HEK293 (cell line): ENCODE data around the gene CD82.

ENCODE experiments used
- CTCF ChIA-PET: fragments of 350-600 bp; formaldehyde crosslinking; extraction: SDS; loops from one replicate; lab custom pipeline; 2021; ENCODE audit warnings: antibody characterized with exemption; lab: Yijun Ruan, JAX
- POLR2A ChIA-PET: fragments of 300-600 bp; formaldehyde crosslinking; extraction: SDS; loops from one replicate; lab custom pipeline; 2020; ENCODE audit warnings: antibody characterized with exemption, inconsistent platforms; lab: Yijun Ruan, JAX
- H3K27ac ChIP-seq: fragments of 200-500 bp; sonication (Bioruptor generic); 2 replicates; pipeline ENCODE4 v1.5.1; 2014; ENCODE audit warnings: low read depth, low read length, control low read depth, inconsistent platforms; ENCODE audit errors: extremely low read depth
- H3K36me3 ChIP-seq, 2 experiments: fragments of 200-500 bp in 1 of 2; sonication (Bioruptor generic) in 1 of 2; 1 replicate in 1 of 2; 2 replicates in 1 of 2; pipeline ENCODE4 v1.5.1; 2014 to 2017; ENCODE audit warnings: inconsistent platforms in 2 of 2, low read length in 2 of 2; ENCODE audit not compliant: control insufficient read depth in 2 of 2, insufficient read depth in 1 of 2
- H3K4me1 ChIP-seq: fragments of 200-500 bp; sonication (Bioruptor generic); 2 replicates; pipeline ENCODE4 v1.5.1; 2014; ENCODE audit warnings: mild to moderate bottlenecking, low read length, inconsistent platforms; ENCODE audit not compliant: control insufficient read depth, insufficient read depth
- H3K4me3 ChIP-seq: 2 replicates; pipeline ENCODE4 v1.5.1; 2011; ENCODE audit warnings: low read depth, mild to moderate bottlenecking, control low read depth, low read length, moderate library complexity
- H3K9me3 ChIP-seq: fragments of 200-500 bp; sonication (Bioruptor generic); 2 replicates; pipeline ENCODE4 v1.5.1; 2014; ENCODE audit warnings: low read depth, low read length, inconsistent platforms; ENCODE audit not compliant: control insufficient read depth, insufficient read depth
- KLF8 ChIP-seq: fragments of 450-650 bp; formaldehyde crosslinking; IDR thresholded peaks from 2 replicates; pipeline ENCODE4 v1.5.1; 2016; ENCODE audit warnings: missing biosample characterization, missing genetic modification characterization
- OSR2 ChIP-seq: fragments of 450-650 bp; formaldehyde crosslinking; IDR thresholded peaks from 2 replicates; pipeline ENCODE4 v1.5.1; 2016; ENCODE audit warnings: missing biosample characterization, missing genetic modification characterization
- OVOL3 ChIP-seq: fragments of 450-650 bp; formaldehyde crosslinking; IDR thresholded peaks from 2 replicates; pipeline ENCODE4 v1.5.1; 2016; ENCODE audit warnings: missing biosample characterization, missing genetic modification characterization
- ZNF138 ChIP-seq: fragments of 450-650 bp; formaldehyde crosslinking; IDR thresholded peaks from 2 replicates; pipeline ENCODE4 v1.5.1; 2016; ENCODE audit warnings: missing biosample characterization, missing genetic modification characterization, borderline replicate concordance
- ZNF155 ChIP-seq: fragments of 450-650 bp; formaldehyde crosslinking; IDR thresholded peaks from 2 replicates; pipeline ENCODE4 v1.5.1; 2016; ENCODE audit warnings: missing biosample characterization, missing genetic modification characterization
- ZNF239 ChIP-seq: fragments of 450-650 bp; formaldehyde crosslinking; IDR thresholded peaks from 2 replicates; pipeline ENCODE4 v1.5.1; 2016; ENCODE audit warnings: missing biosample characterization, missing genetic modification characterization
- ZNF391 ChIP-seq: fragments of 450-650 bp; formaldehyde crosslinking; IDR thresholded peaks from 2 replicates; pipeline ENCODE4 v1.5.1; 2016; ENCODE audit warnings: low read depth, missing biosample characterization, missing genetic modification characterization, borderline replicate concordance
- ZNF394 ChIP-seq: fragments of 450-650 bp; formaldehyde crosslinking; IDR thresholded peaks from 2 replicates; pipeline ENCODE4 v1.5.1; 2016; ENCODE audit warnings: missing biosample characterization, missing genetic modification characterization, mild to moderate bottlenecking, moderate library complexity, borderline replicate concordance
- ZNF501 ChIP-seq: fragments of 450-650 bp; formaldehyde crosslinking; IDR thresholded peaks from 2 replicates; pipeline ENCODE4 v1.5.1; 2016; ENCODE audit warnings: missing biosample characterization, missing genetic modification characterization
- ZNF600 ChIP-seq: fragments of 450-650 bp; formaldehyde crosslinking; IDR thresholded peaks from 2 replicates; pipeline ENCODE4 v1.5.1; 2016; ENCODE audit warnings: missing biosample characterization, missing genetic modification characterization
- ZNF626 ChIP-seq: fragments of 450-650 bp; sonication (Bioruptor Pico); formaldehyde crosslinking; IDR thresholded peaks from 2 replicates; pipeline ENCODE4 v1.5.1; 2018; ENCODE audit warnings: missing biosample characterization, missing genetic modification characterization, inconsistent platforms
- ZNF677 ChIP-seq: fragments of 450-650 bp; IDR thresholded peaks from 2 replicates; pipeline ENCODE4 v1.5.0; 2018; ENCODE audit warnings: missing biosample characterization, mild to moderate bottlenecking, missing genetic modification characterization, moderate library complexity
- ZNF792 ChIP-seq: fragments of 450-650 bp; formaldehyde crosslinking; IDR thresholded peaks from 2 replicates; pipeline ENCODE4 v1.5.1; 2016; ENCODE audit warnings: missing biosample characterization, missing genetic modification characterization
- TF ChIP-seq, protein P1 (sequence below): fragments of 450-650 bp; formaldehyde crosslinking; IDR thresholded peaks from 2 replicates; pipeline ENCODE4 v1.5.1; 2017; ENCODE audit warnings: missing biosample characterization, missing genetic modification characterization
- TF ChIP-seq, protein P2 (sequence below): fragments of 450-650 bp; formaldehyde crosslinking; IDR thresholded peaks from 2 replicates; pipeline ENCODE4 v1.5.1; 2016; ENCODE audit warnings: missing biosample characterization, missing genetic modification characterization, borderline replicate concordance
- TF ChIP-seq, protein P3 (sequence below): fragments of 450-650 bp; formaldehyde crosslinking; IDR thresholded peaks from 2 replicates; pipeline ENCODE4 v1.5.1; 2016; ENCODE audit warnings: missing biosample characterization, missing genetic modification characterization
- TF ChIP-seq, protein P4 (sequence below): fragments of 450-650 bp; formaldehyde crosslinking; IDR thresholded peaks from 2 replicates; pipeline ENCODE4 v1.5.1; 2016; ENCODE audit warnings: missing biosample characterization, missing genetic modification characterization
- TF ChIP-seq, protein P5 (sequence below): sonication (generic); formaldehyde crosslinking; IDR thresholded peaks from 2 replicates; pipeline ENCODE4 v1.8.1; 2022; ENCODE audit warnings: mild to moderate bottlenecking, moderate library complexity, missing genetic modification reagents
- TF ChIP-seq, protein P6 (sequence below): fragments of 450-650 bp; formaldehyde crosslinking; IDR thresholded peaks from 2 replicates; pipeline ENCODE4 v1.5.1; 2016; ENCODE audit warnings: missing biosample characterization, missing genetic modification characterization

Gene CD82

DNA sequence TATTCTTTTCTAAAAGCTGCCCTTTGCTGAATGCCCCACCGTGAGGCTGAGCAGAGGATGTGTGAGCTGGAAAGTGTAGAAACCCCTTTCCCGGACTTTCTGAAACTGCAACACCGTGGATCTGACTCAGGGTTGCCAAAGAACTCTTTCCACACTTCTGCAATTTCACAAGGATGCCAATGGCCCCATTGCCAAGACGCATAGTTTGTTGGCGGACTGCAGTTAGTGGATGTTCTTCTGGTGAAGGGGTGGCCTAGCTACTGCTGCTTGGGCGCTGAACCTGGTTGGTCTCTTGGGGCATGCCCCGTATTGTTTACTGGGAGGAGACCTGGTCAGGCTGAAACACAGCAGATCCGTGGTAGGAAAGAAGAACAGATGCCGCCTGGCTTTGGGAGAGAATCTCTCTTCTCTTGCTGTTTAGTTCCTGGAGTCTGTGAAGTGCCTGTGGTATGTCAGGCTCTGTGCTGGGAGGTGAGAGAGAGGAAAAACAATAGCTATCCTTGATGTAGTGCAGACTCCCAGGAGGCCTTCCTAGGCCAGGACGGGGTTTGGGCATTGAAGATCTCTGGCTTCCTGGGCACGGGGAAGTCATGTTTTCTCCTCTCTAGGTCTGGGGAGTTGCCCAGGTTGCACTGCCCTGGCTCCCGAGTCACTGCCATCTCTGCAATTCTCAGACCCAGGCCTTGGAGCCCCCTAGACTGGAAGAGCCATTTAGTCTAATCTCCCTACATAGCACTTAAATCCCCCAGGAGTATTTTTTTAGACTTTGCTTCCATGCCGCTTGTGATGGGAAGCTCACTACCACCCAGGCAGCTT, 26.9 kb downstream of the CD82 start:
- no peaks in the 10 kb centered on the region for H3K4me1 ChIP-seq
- ChIA-PET CTCF (interaction anchor here (0.5 to 1.2 kb wide), 5 partner anchors 23 to 355 kb away, joined by 3 to 6 read pairs (median 3); no protein-coding TSS in a partner anchor), POLR2A (no interaction called here)
- H3K4me3 ChIP-seq = no peak overlapping the region
- no peaks in the 10 kb centered on the region for H3K9me3 ChIP-seq
- no peaks in the 10 kb centered on the region for H3K36me3 ChIP-seq
- TF ChIP-seq, protein P1, sequence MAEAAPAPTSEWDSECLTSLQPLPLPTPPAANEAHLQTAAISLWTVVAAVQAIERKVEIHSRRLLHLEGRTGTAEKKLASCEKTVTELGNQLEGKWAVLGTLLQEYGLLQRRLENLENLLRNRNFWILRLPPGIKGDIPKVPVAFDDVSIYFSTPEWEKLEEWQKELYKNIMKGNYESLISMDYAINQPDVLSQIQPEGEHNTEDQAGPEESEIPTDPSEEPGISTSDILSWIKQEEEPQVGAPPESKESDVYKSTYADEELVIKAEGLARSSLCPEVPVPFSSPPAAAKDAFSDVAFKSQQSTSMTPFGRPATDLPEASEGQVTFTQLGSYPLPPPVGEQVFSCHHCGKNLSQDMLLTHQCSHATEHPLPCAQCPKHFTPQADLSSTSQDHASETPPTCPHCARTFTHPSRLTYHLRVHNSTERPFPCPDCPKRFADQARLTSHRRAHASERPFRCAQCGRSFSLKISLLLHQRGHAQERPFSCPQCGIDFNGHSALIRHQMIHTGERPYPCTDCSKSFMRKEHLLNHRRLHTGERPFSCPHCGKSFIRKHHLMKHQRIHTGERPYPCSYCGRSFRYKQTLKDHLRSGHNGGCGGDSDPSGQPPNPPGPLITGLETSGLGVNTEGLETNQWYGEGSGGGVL (tag by site-specific recombination) = no peak
- TF ChIP-seq, all 188 proteins: peak for 0
- H3K27ac ChIP-seq = no peak overlapping the region

DNA sequence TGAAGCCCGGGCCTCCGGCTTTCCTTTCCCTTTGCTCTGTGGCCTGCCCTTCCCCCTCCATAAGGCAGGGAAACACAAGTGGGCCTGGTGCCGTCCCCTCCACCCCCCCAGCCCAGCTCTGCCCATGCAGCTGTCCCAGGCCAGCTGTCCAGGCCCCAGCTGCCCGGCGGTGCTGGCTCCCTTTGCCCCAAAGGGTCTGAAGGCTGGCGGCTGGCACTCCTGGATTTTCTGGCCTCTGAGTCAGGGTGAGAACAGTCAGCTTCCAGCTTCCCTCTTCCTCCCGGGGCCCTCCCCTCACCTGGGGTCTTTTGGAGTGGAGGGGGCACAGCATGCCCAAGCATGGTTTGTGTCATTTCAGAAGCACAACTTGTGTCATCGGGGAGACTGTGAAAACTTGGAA, 27.8 kb downstream of the CD82 start:
- POLR2A ChIA-PET = no interaction called here
- no peaks in the 10 kb centered on the region for H3K4me1 ChIP-seq

DNA sequence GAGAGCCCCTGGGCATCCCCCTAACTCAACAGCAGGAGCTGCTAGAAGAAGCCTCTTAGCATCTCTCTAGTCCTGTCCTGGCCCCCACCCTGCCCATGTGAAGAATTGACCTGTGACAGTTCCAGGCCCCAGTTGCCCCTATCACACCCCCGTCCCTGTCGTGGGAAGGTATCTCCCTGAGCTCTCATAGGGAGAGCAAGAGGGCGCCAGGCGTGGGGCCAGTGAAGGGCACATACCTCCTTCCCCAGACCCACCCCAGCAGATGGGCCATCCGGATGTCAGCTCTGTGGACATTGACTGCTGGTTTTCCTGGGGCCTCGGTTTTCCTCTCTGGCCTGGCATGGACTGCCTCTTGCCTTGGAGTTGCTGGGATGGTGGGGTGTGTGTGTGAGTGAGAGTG, 29.5 kb downstream of the CD82 start:
- Histone ChIP-seq H3K4me1 (no peaks in the 10 kb centered on the region), H3K9me3 (no peaks in the 10 kb centered on the region), H3K36me3 (no peaks in the 10 kb centered on the region), H3K27ac (no peak overlapping the region), H3K4me3 (no peak overlapping the region)
- CTCF ChIA-PET = interaction anchor here (0.9 kb wide), 2 partner anchors 27 to 40 kb away, joined by 3 read pairs; no protein-coding TSS in a partner anchor
- POLR2A ChIA-PET = no interaction called here
- TF ChIP-seq, protein P2, sequence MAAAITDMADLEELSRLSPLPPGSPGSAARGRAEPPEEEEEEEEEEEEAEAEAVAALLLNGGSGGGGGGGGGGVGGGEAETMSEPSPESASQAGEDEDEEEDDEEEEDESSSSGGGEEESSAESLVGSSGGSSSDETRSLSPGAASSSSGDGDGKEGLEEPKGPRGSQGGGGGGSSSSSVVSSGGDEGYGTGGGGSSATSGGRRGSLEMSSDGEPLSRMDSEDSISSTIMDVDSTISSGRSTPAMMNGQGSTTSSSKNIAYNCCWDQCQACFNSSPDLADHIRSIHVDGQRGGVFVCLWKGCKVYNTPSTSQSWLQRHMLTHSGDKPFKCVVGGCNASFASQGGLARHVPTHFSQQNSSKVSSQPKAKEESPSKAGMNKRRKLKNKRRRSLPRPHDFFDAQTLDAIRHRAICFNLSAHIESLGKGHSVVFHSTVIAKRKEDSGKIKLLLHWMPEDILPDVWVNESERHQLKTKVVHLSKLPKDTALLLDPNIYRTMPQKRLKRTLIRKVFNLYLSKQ (tag by site-specific recombination) = no peak
- TF ChIP-seq ZNF626 (no peak), ZNF394 (no peak), ZNF138 (tag by site-specific recombination) (no peak), ZNF677 (tag by site-specific recombination) (no peak), ZNF501 (tag by site-specific recombination) (no peak), ZNF600 (tag by site-specific recombination) (no peak)
- TF ChIP-seq, protein P3, sequence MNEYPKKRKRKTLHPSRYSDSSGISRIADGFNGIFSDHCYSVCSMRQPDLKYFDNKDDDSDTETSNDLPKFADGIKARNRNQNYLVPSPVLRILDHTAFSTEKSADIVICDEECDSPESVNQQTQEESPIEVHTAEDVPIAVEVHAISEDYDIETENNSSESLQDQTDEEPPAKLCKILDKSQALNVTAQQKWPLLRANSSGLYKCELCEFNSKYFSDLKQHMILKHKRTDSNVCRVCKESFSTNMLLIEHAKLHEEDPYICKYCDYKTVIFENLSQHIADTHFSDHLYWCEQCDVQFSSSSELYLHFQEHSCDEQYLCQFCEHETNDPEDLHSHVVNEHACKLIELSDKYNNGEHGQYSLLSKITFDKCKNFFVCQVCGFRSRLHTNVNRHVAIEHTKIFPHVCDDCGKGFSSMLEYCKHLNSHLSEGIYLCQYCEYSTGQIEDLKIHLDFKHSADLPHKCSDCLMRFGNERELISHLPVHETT (tag by site-specific recombination) = no peak
- TF ChIP-seq, protein P4, sequence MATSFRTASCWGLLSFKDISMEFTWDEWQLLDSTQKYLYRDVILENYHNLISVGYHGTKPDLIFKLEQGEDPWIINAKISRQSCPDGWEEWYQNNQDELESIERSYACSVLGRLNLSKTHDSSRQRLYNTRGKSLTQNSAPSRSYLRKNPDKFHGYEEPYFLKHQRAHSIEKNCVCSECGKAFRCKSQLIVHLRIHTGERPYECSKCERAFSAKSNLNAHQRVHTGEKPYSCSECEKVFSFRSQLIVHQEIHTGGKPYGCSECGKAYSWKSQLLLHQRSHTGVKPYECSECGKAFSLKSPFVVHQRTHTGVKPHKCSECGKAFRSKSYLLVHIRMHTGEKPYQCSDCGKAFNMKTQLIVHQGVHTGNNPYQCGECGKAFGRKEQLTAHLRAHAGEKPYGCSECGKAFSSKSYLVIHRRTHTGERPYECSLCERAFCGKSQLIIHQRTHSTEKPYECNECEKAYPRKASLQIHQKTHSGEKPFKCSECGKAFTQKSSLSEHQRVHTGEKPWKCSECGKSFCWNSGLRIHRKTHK = no peak
- TF ChIP-seq, protein P5, sequence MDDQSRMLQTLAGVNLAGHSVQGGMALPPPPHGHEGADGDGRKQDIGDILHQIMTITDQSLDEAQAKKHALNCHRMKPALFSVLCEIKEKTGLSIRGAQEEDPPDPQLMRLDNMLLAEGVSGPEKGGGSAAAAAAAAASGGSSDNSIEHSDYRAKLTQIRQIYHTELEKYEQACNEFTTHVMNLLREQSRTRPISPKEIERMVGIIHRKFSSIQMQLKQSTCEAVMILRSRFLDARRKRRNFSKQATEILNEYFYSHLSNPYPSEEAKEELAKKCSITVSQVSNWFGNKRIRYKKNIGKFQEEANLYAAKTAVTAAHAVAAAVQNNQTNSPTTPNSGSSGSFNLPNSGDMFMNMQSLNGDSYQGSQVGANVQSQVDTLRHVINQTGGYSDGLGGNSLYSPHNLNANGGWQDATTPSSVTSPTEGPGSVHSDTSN = no peak
- TF ChIP-seq, protein P6, sequence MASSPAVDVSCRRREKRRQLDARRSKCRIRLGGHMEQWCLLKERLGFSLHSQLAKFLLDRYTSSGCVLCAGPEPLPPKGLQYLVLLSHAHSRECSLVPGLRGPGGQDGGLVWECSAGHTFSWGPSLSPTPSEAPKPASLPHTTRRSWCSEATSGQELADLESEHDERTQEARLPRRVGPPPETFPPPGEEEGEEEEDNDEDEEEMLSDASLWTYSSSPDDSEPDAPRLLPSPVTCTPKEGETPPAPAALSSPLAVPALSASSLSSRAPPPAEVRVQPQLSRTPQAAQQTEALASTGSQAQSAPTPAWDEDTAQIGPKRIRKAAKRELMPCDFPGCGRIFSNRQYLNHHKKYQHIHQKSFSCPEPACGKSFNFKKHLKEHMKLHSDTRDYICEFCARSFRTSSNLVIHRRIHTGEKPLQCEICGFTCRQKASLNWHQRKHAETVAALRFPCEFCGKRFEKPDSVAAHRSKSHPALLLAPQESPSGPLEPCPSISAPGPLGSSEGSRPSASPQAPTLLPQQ (tag by site-specific recombination) = no peak

More for the DNA sequence above, 27.8 kb downstream of the CD82 start:
- Histone ChIP-seq H3K27ac (no peak overlapping the region), H3K4me3 (no peak overlapping the region), H3K36me3 (no peaks in the 10 kb centered on the region), H3K9me3 (no peaks in the 10 kb centered on the region)
- CTCF ChIA-PET = interaction anchor here (0.6 to 1.2 kb wide), 3 partner anchors 24 to 504 kb away, joined by 3 to 6 read pairs (median 5); no protein-coding TSS in a partner anchor
- TF ChIP-seq, protein P3 (tag by site-specific recombination) = no peak
- TF ChIP-seq KLF8 (no peak), OSR2 (no peak), ZNF239 (tag by site-specific recombination) (no peak), ZNF792 (no peak), OVOL3 (no peak), ZNF391 (no peak), ZNF155 (tag by site-specific recombination) (no peak)
